Colonic mucosa (tissue), 4 donors: Measurements from ENCODE around the gene CDK19. TPM values are rescaled to one million over a fixed set of nuclear protein-coding genes. Genes with fewer than 3 reads are reported as not detected.

Source experiments
- DNase-seq: peaks from one replicate; pipeline ENCODE4 v3.0.0-alpha.2; 2020
- H3K27ac ChIP-seq: fragments of 200-600 bp; one replicate; pipeline ENCODE4 v1.8.0; 2021
- H3K27me3 ChIP-seq: fragments of 200-600 bp; one replicate; pipeline ENCODE4 v1.8.0; 2021
- H3K36me3 ChIP-seq: fragments of 200-600 bp; one replicate; pipeline ENCODE4 v1.8.0; 2021
- H3K4me1 ChIP-seq: fragments of 200-600 bp; one replicate; pipeline ENCODE4 v1.8.0; 2021; ENCODE audit warnings: mild to moderate bottlenecking
- H3K4me3 ChIP-seq: fragments of 200-600 bp; one replicate; pipeline ENCODE4 v1.8.0; 2021
- H3K9ac ChIP-seq, 2 donors: one replicate each; pipeline ENCODE4 v1.7.0; 2013; ENCODE audit warnings: control low read depth in 2 of 2, low read depth in 2 of 2, low read length in 2 of 2
- H3K9me3 ChIP-seq: fragments of 200-600 bp; one replicate; pipeline ENCODE4 v1.8.0; 2021
- CTCF ChIP-seq: fragments of 200-600 bp; IDR thresholded peaks from one replicate; pipeline ENCODE4 v1.8.0; 2022; ENCODE audit warnings: antibody characterized with exemption, mild to moderate bottlenecking
- intact Hi-C: fragments of 100-400 bp; cut with DNase I; formaldehyde crosslinking; loops from one replicate; pipeline ENCODE4 v1.14.1; 2022
- total RNA-seq, 2 donors: library from RNA; stranded (reverse); fragmentation: NEBNext Ultra II Directional in 1 of 2; extraction: Animal tissue kit (Norgen Biotek cat#: 25700) in 1 of 2; gene quantifications; one replicate each; pipeline ENCODE4 v1.2.1, GENCODE V29; 2021
- donor health status: healthy.
- donor health status: DM: no; HTN: no; CAD: no.
- donor health status: DM: no; HTN: no; CAD: no.

Gene CDK19
- total RNA-seq, 2 donors from 2014 or later = 20.2 to 36.5 TPM

- intact Hi-C loops = no loop called here
- H3K4me3 ChIP-seq = no peak overlapping the region
- no peak overlapping the region for H3K9ac ChIP-seq
- no peak for TF ChIP-seq CTCF
- no peaks in the 10 kb centered on the region for H3K9me3 ChIP-seq
- no peaks in the 10 kb centered on the region for H3K36me3 ChIP-seq
- H3K27ac ChIP-seq = peak overlapping the region; percentile 63
- no peaks in the 10 kb centered on the region for H3K27me3 ChIP-seq
- H3K4me1 ChIP-seq = no peaks in the 10 kb centered on the region
- DNase-seq = peak; percentile 76
Measured at GRCh38 chr6:110566346-110567125, 248.7 kb downstream of the CDK19 start.

- no peaks in the 10 kb centered on the region for H3K36me3 ChIP-seq
- H3K4me1 ChIP-seq = no peaks in the 10 kb centered on the region
- TF ChIP-seq CTCF = no peak
- intact Hi-C loops = no loop called here
- no peaks in the 10 kb centered on the region for H3K27me3 ChIP-seq
- H3K27ac ChIP-seq = peak overlapping the region; percentile 51
- DNase-seq = peak; percentile 43
- no peaks in the 10 kb centered on the region for H3K9me3 ChIP-seq
- no peak overlapping the region for H3K4me3 ChIP-seq
- no peak overlapping the region for H3K9ac ChIP-seq
Measured at GRCh38 chr6:110564703-110565421, 250.4 kb downstream of the CDK19 start.

- DNase-seq = no peak
- intact Hi-C loops = no loop called here
- Histone ChIP-seq H3K27ac (no peak overlapping the region), H3K9me3 (no peaks in the 10 kb centered on the region), H3K36me3 (no peaks in the 10 kb centered on the region), H3K4me3 (no peak overlapping the region), H3K9ac (no peak overlapping the region), H3K27me3 (no peaks in the 10 kb centered on the region), H3K4me1 (no peaks in the 10 kb centered on the region)
- TF ChIP-seq CTCF = no peak
Measured at GRCh38 chr6:110563711-110564110, 251.6 kb downstream of the CDK19 start.

GRCh38 chr6:110562316-110562915 is 252.9 kb downstream of the CDK19 start:
- H3K27me3 ChIP-seq = no peaks in the 10 kb centered on the region
- no peaks in the 10 kb centered on the region for H3K4me1 ChIP-seq
- no peaks in the 10 kb centered on the region for H3K36me3 ChIP-seq
- no peak overlapping the region for H3K9ac ChIP-seq
- no peak for TF ChIP-seq CTCF
- DNase-seq = no peak
- H3K27ac ChIP-seq = no peak overlapping the region
- intact Hi-C loops = no loop called here
- no peaks in the 10 kb centered on the region for H3K9me3 ChIP-seq
- no peak overlapping the region for H3K4me3 ChIP-seq

GRCh38 chr6:110561696-110562095 is 253.6 kb downstream of the CDK19 start:
- intact Hi-C loops = no loop called here
- no peak for DNase-seq
- no peak overlapping the region for H3K9ac ChIP-seq

More at GRCh38 chr6:110561696-110562095, 253.6 kb downstream of the CDK19 start:
- H3K36me3 ChIP-seq = no peaks in the 10 kb centered on the region
- no peak overlapping the region for H3K4me3 ChIP-seq
- H3K9me3 ChIP-seq = no peaks in the 10 kb centered on the region
- no peak for TF ChIP-seq CTCF
- no peaks in the 10 kb centered on the region for H3K4me1 ChIP-seq
- H3K27me3 ChIP-seq = no peaks in the 10 kb centered on the region
- H3K27ac ChIP-seq = no peak overlapping the region
